H9 (cell line): ENCODE results near the gene SRP54. TPM values are rescaled to one million over a fixed set of nuclear protein-coding genes. Genes with fewer than 3 reads are reported as not detected.

ENCODE experiments used
- DNase-seq: peaks from one replicate; pipeline ENCODE4 v3.0.0-alpha.2; 2017
- H2AFZ ChIP-seq: one replicate; pipeline ENCODE4 v1.6.1; 2013; ENCODE audit warnings: mild to moderate bottlenecking, low read length, control low read depth, moderate library complexity
- H2AK5ac ChIP-seq: 2 replicates; pipeline ENCODE4 v1.6.1; 2013; ENCODE audit warnings: low read length, control low read depth, mixed read lengths; ENCODE audit not compliant: insufficient read length
- H2BK120ac ChIP-seq: one replicate; pipeline ENCODE4 v1.6.1; 2013; ENCODE audit warnings: low read depth, mild to moderate bottlenecking, low read length, control low read depth, inconsistent platforms; ENCODE audit not compliant: poor library complexity, severe bottlenecking
- H2BK12ac ChIP-seq: 2 replicates; pipeline ENCODE4 v1.6.1; 2013; ENCODE audit warnings: low read length, control low read depth, mixed read lengths, low read depth; ENCODE audit not compliant: insufficient read length
- H2BK15ac ChIP-seq: 2 replicates; pipeline ENCODE4 v1.6.1; 2013; ENCODE audit warnings: low read depth, low read length, control low read depth
- H2BK20ac ChIP-seq: one replicate; pipeline ENCODE4 v1.6.1; 2013; ENCODE audit warnings: low read depth, mild to moderate bottlenecking, low read length, control low read depth, inconsistent platforms; ENCODE audit not compliant: poor library complexity, severe bottlenecking
- H2BK5ac ChIP-seq: 2 replicates; pipeline ENCODE4 v1.6.1; 2013; ENCODE audit warnings: low read length, control low read depth, mixed read lengths; ENCODE audit not compliant: insufficient read length
- H3K14ac ChIP-seq: 2 replicates; pipeline ENCODE4 v1.6.1; 2013; ENCODE audit warnings: low read length, control low read depth; ENCODE audit not compliant: insufficient read depth
- H3K18ac ChIP-seq: 2 replicates; pipeline ENCODE4 v1.6.1; 2013; ENCODE audit warnings: low read depth, mild to moderate bottlenecking, mixed read lengths, low read length, control low read depth; ENCODE audit not compliant: insufficient read length
- H3K23ac ChIP-seq: 2 replicates; pipeline ENCODE4 v1.6.1; 2013; ENCODE audit warnings: low read length, control low read depth, mixed read lengths, low read depth; ENCODE audit not compliant: insufficient read length
- H3K23me2 ChIP-seq: 2 replicates; pipeline ENCODE4 v1.6.1; 2013; ENCODE audit warnings: low read depth, mild to moderate bottlenecking, mixed read lengths, low read length, control low read depth; ENCODE audit not compliant: insufficient read length, poor library complexity, severe bottlenecking
- H3K27ac ChIP-seq: 2 replicates; pipeline ENCODE4 v1.5.1; 2013; ENCODE audit warnings: low read length, control low read depth, mixed read lengths, low read depth; ENCODE audit not compliant: insufficient read length
- H3K27me3 ChIP-seq: 2 replicates; pipeline ENCODE4 v1.6.1; 2013; ENCODE audit warnings: low read length, control low read depth, inconsistent platforms; ENCODE audit not compliant: insufficient read depth
- H3K4ac ChIP-seq: 2 replicates; pipeline ENCODE4 v1.6.1; 2013; ENCODE audit warnings: low read depth, mild to moderate bottlenecking, control low read depth, inconsistent platforms, low read length, moderate library complexity
- H3K4me1 ChIP-seq: 2 replicates; pipeline ENCODE4 v1.6.1; 2013; ENCODE audit warnings: low read length, control low read depth, inconsistent platforms; ENCODE audit not compliant: insufficient read depth
- H3K4me2 ChIP-seq: 2 replicates; pipeline ENCODE4 v1.6.1; 2013; ENCODE audit warnings: low read length, control low read depth, mixed read lengths; ENCODE audit not compliant: insufficient read length, insufficient read depth
- H3K56ac ChIP-seq: 2 replicates; pipeline ENCODE4 v1.6.1; 2013; ENCODE audit warnings: low read depth, mild to moderate bottlenecking, mixed read lengths, low read length, control low read depth; ENCODE audit not compliant: insufficient read length
- H3K79me1 ChIP-seq: 2 replicates; pipeline ENCODE4 v1.6.1; 2013; ENCODE audit warnings: low read depth, mild to moderate bottlenecking, moderate library complexity, low read length, control low read depth, inconsistent platforms; ENCODE audit not compliant: insufficient read depth, poor library complexity, severe bottlenecking
- H3K79me2 ChIP-seq: 2 replicates; pipeline ENCODE4 v1.6.1; 2013; ENCODE audit warnings: low read length, control low read depth, inconsistent platforms; ENCODE audit not compliant: insufficient read depth
- H3K9ac ChIP-seq: 2 replicates; pipeline ENCODE4 v1.6.1; 2013; ENCODE audit warnings: low read length, control low read depth, mixed read lengths; ENCODE audit not compliant: insufficient read length; ENCODE audit errors: extremely low read depth
- H3K9me3 ChIP-seq: one replicate; pipeline ENCODE4 v1.6.1; 2013; ENCODE audit warnings: low read depth, low read length, inconsistent platforms; ENCODE audit not compliant: control insufficient read depth
- H3T11ph ChIP-seq: one replicate; pipeline ENCODE4 v1.6.1; 2013; ENCODE audit warnings: mild to moderate bottlenecking, low read length, control low read depth, inconsistent platforms
- H4K20me1 ChIP-seq: one replicate; pipeline ENCODE4 v1.6.1; 2013; ENCODE audit not compliant: control insufficient read depth, insufficient read length, insufficient read depth
- H4K5ac ChIP-seq: 2 replicates; pipeline ENCODE4 v1.6.1; 2013; ENCODE audit warnings: low read depth, mild to moderate bottlenecking, mixed read lengths, low read length, control low read depth; ENCODE audit not compliant: insufficient read length
- H4K8ac ChIP-seq: replicated peaks from 2 replicates; pipeline ENCODE4 v1.6.1; 2013; ENCODE audit warnings: low read length, control low read depth, mixed read lengths, low read depth; ENCODE audit not compliant: insufficient read length
- H4K91ac ChIP-seq: 2 replicates; pipeline ENCODE4 v1.6.1; 2013; ENCODE audit warnings: low read depth, mild to moderate bottlenecking, moderate library complexity, mixed read lengths, low read length, control low read depth; ENCODE audit not compliant: insufficient read length
- H3K27ac Mint-ChIP-seq, 3 experiments: 2 replicates in 2 of 3; 3 replicates in 1 of 3; pipeline ENCODE4 v1.8.0; 2020 to 2021; ENCODE audit warnings: mixed read lengths in 3 of 3, mild to moderate bottlenecking in 1 of 3, moderate library complexity in 1 of 3
- H3K27me3 Mint-ChIP-seq: 2 replicates; pipeline ENCODE4 v1.8.0; 2021; ENCODE audit warnings: low read depth, mild to moderate bottlenecking, moderate library complexity, mixed read lengths
- H3K36me3 Mint-ChIP-seq, 3 experiments: 2 replicates in 2 of 3; 3 replicates in 1 of 3; pipeline ENCODE4 v1.8.0; 2020 to 2021; ENCODE audit warnings: low read depth in 3 of 3, mixed read lengths in 3 of 3; ENCODE audit not compliant: insufficient read depth in 1 of 3
- H3K4me1 Mint-ChIP-seq, 2 experiments: 2 replicates each; pipeline ENCODE4 v1.8.0; 2020; ENCODE audit warnings: mixed read lengths in 2 of 2
- H3K4me3 Mint-ChIP-seq, 2 experiments: 2 replicates in 1 of 2; 3 replicates in 1 of 2; pipeline ENCODE4 v1.8.0; 2020 to 2021; ENCODE audit warnings: mild to moderate bottlenecking in 2 of 2, mixed read lengths in 2 of 2, moderate library complexity in 1 of 2
- H3K9me3 Mint-ChIP-seq, 2 experiments: 2 replicates in 1 of 2; 3 replicates in 1 of 2; pipeline ENCODE4 v1.8.0; 2020; ENCODE audit warnings: mild to moderate bottlenecking in 2 of 2, mixed read lengths in 2 of 2, moderate library complexity in 1 of 2
- WGBS: extraction: QIAGEN DNeasy Blood & Tissue Kit; methylation state at CpG from one replicate; pipeline ENCODE4 v1.1.7; 2013; ENCODE audit warnings: missing lambda C conversion rate, low lambda C conversion rate, mixed read lengths; ENCODE audit not compliant: insufficient read length; ENCODE audit errors: extremely low coverage; 5-methylcytosine and 5-hydroxymethylcytosine counted together
- total RNA-seq: library from RNA; stranded (reverse); gene quantifications from 2 replicates; pipeline ENCODE4 v1.2.1, GENCODE V29; 2021
- TF ChIP-seq, protein P1 (sequence below): fragments of 200-600 bp; sonication (generic); conservative IDR thresholded peaks from 3 replicates; pipeline ENCODE4 v1.8.0; 2021; ENCODE audit warnings: antibody characterized with exemption, mild to moderate bottlenecking

The SRP54 gene
- total RNA-seq, 1 experiment from 2014 or later, result 57.7 TPM

GRCh38 chr14:35028435-35028834, 45.6 kb downstream of the SRP54 start:
- no peak overlapping the region for H4K91ac ChIP-seq
- no peak overlapping the region for H3K27ac ChIP-seq
- H2AFZ ChIP-seq, result no peak overlapping the region
- H3K9me3 Mint-ChIP-seq, result peaks cover 2 to 5% of the 10 kb centered on the region in 2 experiments; a peak in 4 of 5 replicates
- no peak overlapping the region for H2BK12ac ChIP-seq
- H3K9me3 ChIP-seq, result no peaks in the 10 kb centered on the region
- no peak for DNase-seq
- H3K79me1 ChIP-seq, result no peaks in the 10 kb centered on the region
- H2BK120ac ChIP-seq, result no peak overlapping the region
- no peaks in the 10 kb centered on the region for H3K4me1 ChIP-seq
- no peak overlapping the region for H3K9ac ChIP-seq
- no peaks in the 10 kb centered on the region for H3K4me1 Mint-ChIP-seq
- H3K27me3 Mint-ChIP-seq, result no peaks in the 10 kb centered on the region
- H3K4ac ChIP-seq, result no peak overlapping the region
- H4K20me1 ChIP-seq, result no peaks in the 10 kb centered on the region
- no peak overlapping the region for H4K8ac ChIP-seq
- H3K36me3 Mint-ChIP-seq, result peaks cover 18 to 68% (median 60%) of the 10 kb centered on the region in 3 experiments
- H2BK20ac ChIP-seq, result no peak overlapping the region
- no peak overlapping the region for H2AK5ac ChIP-seq
- no peak overlapping the region for H3K27ac Mint-ChIP-seq
- no peak overlapping the region for H3K14ac ChIP-seq
- H3T11ph ChIP-seq, result no peak overlapping the region
- H3K23me2 ChIP-seq, result no peaks in the 10 kb centered on the region
- H3K4me2 ChIP-seq, result no peak overlapping the region
- no peaks in the 10 kb centered on the region for H3K79me2 ChIP-seq
- H2BK15ac ChIP-seq, result no peak overlapping the region
- no peak overlapping the region for H3K4me3 Mint-ChIP-seq
- H3K23ac ChIP-seq, result no peak overlapping the region
- no peak overlapping the region for H3K56ac ChIP-seq
- no CpG with 5 or more reads among the region's 2 CpGs for WGBS
- no peak overlapping the region for H4K5ac ChIP-seq
- H3K18ac ChIP-seq, result no peak overlapping the region
- TF ChIP-seq, protein P1, sequence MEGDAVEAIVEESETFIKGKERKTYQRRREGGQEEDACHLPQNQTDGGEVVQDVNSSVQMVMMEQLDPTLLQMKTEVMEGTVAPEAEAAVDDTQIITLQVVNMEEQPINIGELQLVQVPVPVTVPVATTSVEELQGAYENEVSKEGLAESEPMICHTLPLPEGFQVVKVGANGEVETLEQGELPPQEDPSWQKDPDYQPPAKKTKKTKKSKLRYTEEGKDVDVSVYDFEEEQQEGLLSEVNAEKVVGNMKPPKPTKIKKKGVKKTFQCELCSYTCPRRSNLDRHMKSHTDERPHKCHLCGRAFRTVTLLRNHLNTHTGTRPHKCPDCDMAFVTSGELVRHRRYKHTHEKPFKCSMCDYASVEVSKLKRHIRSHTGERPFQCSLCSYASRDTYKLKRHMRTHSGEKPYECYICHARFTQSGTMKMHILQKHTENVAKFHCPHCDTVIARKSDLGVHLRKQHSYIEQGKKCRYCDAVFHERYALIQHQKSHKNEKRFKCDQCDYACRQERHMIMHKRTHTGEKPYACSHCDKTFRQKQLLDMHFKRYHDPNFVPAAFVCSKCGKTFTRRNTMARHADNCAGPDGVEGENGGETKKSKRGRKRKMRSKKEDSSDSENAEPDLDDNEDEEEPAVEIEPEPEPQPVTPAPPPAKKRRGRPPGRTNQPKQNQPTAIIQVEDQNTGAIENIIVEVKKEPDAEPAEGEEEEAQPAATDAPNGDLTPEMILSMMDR, result no peak
- H2BK5ac ChIP-seq, result no peak overlapping the region
- H3K27me3 ChIP-seq, result no peaks in the 10 kb centered on the region
